MM.1S (cell line): ENCODE data around the gene FAM50A.

Experiments used
- DNase-seq: peaks from one replicate; pipeline ENCODE4 v3.0.0-alpha.2; 2015
- H2AFZ ChIP-seq: fragments of 300-600 bp; sonication (generic); 2 replicates; pipeline ENCODE4 v1.6.0; 2016; ENCODE audit warnings: antibody characterized with exemption, low read length
- H3F3A ChIP-seq: fragments of 300-600 bp; sonication (generic); 2 replicates; pipeline ENCODE4 v1.6.1; 2016; ENCODE audit warnings: mild to moderate bottlenecking, antibody characterized with exemption, low read length, moderate library complexity, mixed read lengths; ENCODE audit not compliant: insufficient read depth
- H3K27ac ChIP-seq: fragments of 300-600 bp; sonication (generic); 2 replicates; pipeline ENCODE4 v1.5.1; 2016; ENCODE audit warnings: mild to moderate bottlenecking, low read length
- H3K27me3 ChIP-seq: fragments of 300-600 bp; sonication (generic); replicated peaks from 2 replicates; pipeline ENCODE4 v1.6.0; 2016; ENCODE audit warnings: low read length; ENCODE audit not compliant: insufficient read depth
- H3K36me3 ChIP-seq: fragments of 300-600 bp; sonication (generic); replicated peaks from 2 replicates; pipeline ENCODE4 v1.6.1; 2016; ENCODE audit warnings: mild to moderate bottlenecking, low read length, mixed read lengths; ENCODE audit not compliant: insufficient read depth
- H3K4me1 ChIP-seq: fragments of 300-600 bp; sonication (generic); 2 replicates; pipeline ENCODE4 v1.6.1; 2016; ENCODE audit warnings: low read length, mixed read lengths
- H3K4me2 ChIP-seq: fragments of 300-600 bp; sonication (generic); 2 replicates; pipeline ENCODE4 v1.6.0; 2016; ENCODE audit warnings: low read depth, low read length
- H3K4me3 ChIP-seq: fragments of 300-600 bp; sonication (generic); 2 replicates; pipeline ENCODE4 v1.5.1; 2016; ENCODE audit warnings: low read length, mixed read lengths
- H3K79me2 ChIP-seq: fragments of 300-600 bp; sonication (generic); 2 replicates; pipeline ENCODE4 v1.6.1; 2016; ENCODE audit warnings: mixed run types, low read length, mixed read lengths
- H3K9ac ChIP-seq: fragments of 300-600 bp; sonication (generic); 2 replicates; pipeline ENCODE4 v1.6.1; 2016; ENCODE audit warnings: low read length, mixed read lengths
- H3K9me2 ChIP-seq: fragments of 300-600 bp; sonication (generic); replicated peaks from 2 replicates; pipeline ENCODE4 v1.6.1; 2016; ENCODE audit warnings: mild to moderate bottlenecking, low read length, mixed read lengths; ENCODE audit not compliant: insufficient read depth
- H3K9me3 ChIP-seq: fragments of 300-600 bp; sonication (generic); replicated peaks from 2 replicates; pipeline ENCODE4 v1.6.1; 2016; ENCODE audit warnings: mild to moderate bottlenecking, low read length, mixed read lengths; ENCODE audit not compliant: insufficient read depth
- H4K20me1 ChIP-seq: fragments of 300-600 bp; sonication (generic); 2 replicates; pipeline ENCODE4 v1.6.1; 2016; ENCODE audit warnings: mild to moderate bottlenecking, low read length, moderate library complexity, mixed read lengths; ENCODE audit not compliant: insufficient read depth
- EZH2 ChIP-seq: fragments of 300-600 bp; sonication (generic); optimal IDR thresholded peaks from 2 replicates; pipeline ENCODE3; 2017; ENCODE audit warnings: low read depth, mild to moderate bottlenecking, antibody characterized with exemption, low read length, mixed read lengths
- EZH2phosphoT487 ChIP-seq: fragments of 300-600 bp; sonication (generic); IDR thresholded peaks from 2 replicates; pipeline ENCODE4 v1.6.1; 2018; ENCODE audit warnings: antibody characterized with exemption, low read length
- TF ChIP-seq, protein P1 (sequence below): fragments of 300-600 bp; sonication (generic); IDR thresholded peaks from 2 replicates; pipeline ENCODE4 v1.5.1; 2016; ENCODE audit warnings: antibody characterized with exemption, low read length, mixed read lengths

The FAM50A gene

DNA sequence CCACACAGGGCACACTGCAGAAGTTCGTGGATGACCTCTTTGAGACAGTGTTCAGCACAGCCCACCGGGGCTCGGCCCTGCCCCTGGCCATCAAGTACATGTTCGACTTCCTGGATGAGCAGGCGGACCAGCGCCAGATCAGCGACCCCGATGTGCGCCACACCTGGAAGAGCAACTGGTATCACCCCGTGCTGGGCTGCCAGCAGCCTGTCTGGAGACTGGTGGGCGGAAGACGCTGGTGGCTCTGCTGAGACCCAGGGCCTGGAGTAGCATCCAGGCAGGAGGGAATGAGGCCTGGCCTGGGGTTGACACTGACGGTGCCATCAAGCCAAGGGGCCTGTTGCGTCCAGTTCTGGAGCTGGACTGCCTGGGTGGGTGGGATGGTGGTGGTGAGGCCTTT is 26.5 kb downstream of the FAM50A start:
- Histone ChIP-seq H3K36me3 (no peaks in the 10 kb centered on the region), H3K9me3 (no peaks in the 10 kb centered on the region), H3K4me2 (no peak overlapping the region), H4K20me1 (no peaks in the 10 kb centered on the region), H3K4me3 (no peak overlapping the region), H3K27me3 (no peaks in the 10 kb centered on the region), H3K9me2 (no peaks in the 10 kb centered on the region), H3K9ac (no peak overlapping the region), H3K79me2 (no peaks in the 10 kb centered on the region), H3F3A (no peaks in the 10 kb centered on the region), H3K4me1 (no peaks in the 10 kb centered on the region), H3K27ac (no peak overlapping the region), H2AFZ (no peak overlapping the region)
- TF ChIP-seq EZH2 = no peak
- TF ChIP-seq EZH2phosphoT487 = no peak
- TF ChIP-seq, protein P1, sequence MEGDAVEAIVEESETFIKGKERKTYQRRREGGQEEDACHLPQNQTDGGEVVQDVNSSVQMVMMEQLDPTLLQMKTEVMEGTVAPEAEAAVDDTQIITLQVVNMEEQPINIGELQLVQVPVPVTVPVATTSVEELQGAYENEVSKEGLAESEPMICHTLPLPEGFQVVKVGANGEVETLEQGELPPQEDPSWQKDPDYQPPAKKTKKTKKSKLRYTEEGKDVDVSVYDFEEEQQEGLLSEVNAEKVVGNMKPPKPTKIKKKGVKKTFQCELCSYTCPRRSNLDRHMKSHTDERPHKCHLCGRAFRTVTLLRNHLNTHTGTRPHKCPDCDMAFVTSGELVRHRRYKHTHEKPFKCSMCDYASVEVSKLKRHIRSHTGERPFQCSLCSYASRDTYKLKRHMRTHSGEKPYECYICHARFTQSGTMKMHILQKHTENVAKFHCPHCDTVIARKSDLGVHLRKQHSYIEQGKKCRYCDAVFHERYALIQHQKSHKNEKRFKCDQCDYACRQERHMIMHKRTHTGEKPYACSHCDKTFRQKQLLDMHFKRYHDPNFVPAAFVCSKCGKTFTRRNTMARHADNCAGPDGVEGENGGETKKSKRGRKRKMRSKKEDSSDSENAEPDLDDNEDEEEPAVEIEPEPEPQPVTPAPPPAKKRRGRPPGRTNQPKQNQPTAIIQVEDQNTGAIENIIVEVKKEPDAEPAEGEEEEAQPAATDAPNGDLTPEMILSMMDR = no peak
- DNase-seq = no peak

DNA sequence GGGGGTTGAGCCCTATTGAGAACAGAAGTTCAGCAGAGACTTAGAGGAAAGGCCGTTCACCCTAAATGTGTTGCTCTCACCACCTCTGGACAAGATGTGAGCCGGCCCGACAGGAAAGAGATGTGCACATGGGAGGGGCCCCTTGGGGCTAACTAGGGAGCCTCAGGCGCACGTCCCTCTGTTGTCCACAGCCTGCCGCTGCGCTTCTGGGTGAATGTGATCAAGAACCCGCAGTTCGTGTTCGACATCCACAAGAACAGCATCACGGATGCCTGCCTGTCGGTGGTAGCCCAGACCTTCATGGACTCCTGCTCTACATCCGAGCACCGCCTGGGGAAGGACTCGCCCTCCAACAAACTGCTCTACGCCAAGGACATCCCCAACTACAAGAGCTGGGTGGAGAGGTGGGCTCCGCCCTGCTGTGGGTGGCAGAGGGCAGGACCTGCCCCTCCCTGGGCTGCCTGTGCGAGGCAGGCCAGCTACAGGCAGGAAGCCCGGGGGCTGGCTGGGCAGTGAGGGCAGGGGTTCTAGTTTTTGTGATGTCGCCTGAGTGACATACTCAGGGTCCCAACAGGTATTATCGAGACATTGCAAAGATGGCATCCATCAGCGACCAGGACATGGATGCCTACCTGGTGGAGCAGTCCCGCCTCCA is 27.1 kb downstream of the FAM50A start:
- H3K9me3 ChIP-seq = no peaks in the 10 kb centered on the region
- H3K4me2 ChIP-seq = no peak overlapping the region
- H3K27me3 ChIP-seq = no peaks in the 10 kb centered on the region
- no peak overlapping the region for H3K27ac ChIP-seq
- H3F3A ChIP-seq = no peaks in the 10 kb centered on the region
- no peaks in the 10 kb centered on the region for H3K9me2 ChIP-seq
- no peak overlapping the region for H2AFZ ChIP-seq
- no peaks in the 10 kb centered on the region for H3K79me2 ChIP-seq
- H3K4me3 ChIP-seq = no peak overlapping the region
- H3K36me3 ChIP-seq = no peaks in the 10 kb centered on the region
- H3K4me1 ChIP-seq = no peaks in the 10 kb centered on the region
- TF ChIP-seq, protein P1 = no peak
- no peak for TF ChIP-seq EZH2
- H4K20me1 ChIP-seq = no peaks in the 10 kb centered on the region
- H3K9ac ChIP-seq = no peak overlapping the region
- DNase-seq = no peak

DNA sequence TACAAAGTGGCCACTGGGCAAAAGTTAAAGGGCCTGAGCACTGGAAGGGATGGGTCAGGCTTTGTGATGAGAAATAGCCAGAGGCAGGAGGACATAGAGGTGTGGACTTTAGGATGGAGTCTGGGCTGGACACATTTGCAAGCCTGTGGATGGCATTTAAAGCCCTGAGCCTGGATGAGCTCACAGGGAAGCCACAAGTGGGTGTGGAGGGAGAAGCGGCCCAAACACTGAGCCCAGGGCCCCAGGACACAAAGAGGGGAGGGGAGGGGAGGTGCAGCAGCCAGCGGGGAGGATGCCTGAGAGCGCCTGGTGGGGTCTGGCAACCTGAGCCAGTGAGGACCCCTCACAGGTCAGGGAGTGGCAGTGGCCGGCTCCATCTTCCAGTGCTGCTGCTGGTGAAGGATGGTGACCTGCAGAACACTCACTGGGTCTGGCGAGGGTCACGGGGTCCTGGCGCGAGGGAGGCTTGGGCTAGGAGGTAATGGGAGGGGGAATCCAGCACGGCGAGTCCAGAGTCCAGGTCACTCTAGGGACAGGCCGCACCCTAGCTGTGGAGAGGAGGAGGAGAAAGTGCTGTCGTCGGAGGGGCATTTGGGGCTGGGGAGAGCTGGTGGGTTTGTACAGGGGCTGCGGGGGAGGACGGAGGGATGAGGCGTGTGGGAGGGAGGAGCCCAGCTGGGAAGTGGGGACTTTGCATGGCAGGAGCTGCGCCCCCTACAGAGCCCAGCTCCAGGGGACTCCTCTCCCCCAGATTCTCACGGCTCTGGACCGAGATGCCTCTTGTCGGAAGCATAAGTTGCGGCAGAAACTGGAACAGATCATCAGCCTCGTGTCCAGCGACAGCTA is 28.1 kb downstream of the FAM50A start:
- H3K4me2 ChIP-seq = no peak overlapping the region
- no peak overlapping the region for H3K4me3 ChIP-seq
- no peaks in the 10 kb centered on the region for H3K9me3 ChIP-seq
- H3K27ac ChIP-seq = no peak overlapping the region
- no peaks in the 10 kb centered on the region for H3K9me2 ChIP-seq
- no peaks in the 10 kb centered on the region for H3F3A ChIP-seq
- no peaks in the 10 kb centered on the region for H3K27me3 ChIP-seq
- H4K20me1 ChIP-seq = no peaks in the 10 kb centered on the region
- no peak overlapping the region for H3K9ac ChIP-seq
- DNase-seq = no peak
- H2AFZ ChIP-seq = no peak overlapping the region
- no peaks in the 10 kb centered on the region for H3K79me2 ChIP-seq
- no peaks in the 10 kb centered on the region for H3K4me1 ChIP-seq
- no peak for TF ChIP-seq EZH2
- no peak for TF ChIP-seq EZH2phosphoT487
- TF ChIP-seq, protein P1 = no peak
- H3K36me3 ChIP-seq = no peaks in the 10 kb centered on the region
